ENCODE measurements around the gene HDGFL3. TPM values are rescaled to one million over a fixed set of nuclear protein-coding genes. Genes with fewer than 3 reads are reported as not detected.

HDGFL3 gene
- total and polyA plus RNA-seq, 2 experiments from 2014 or later: 68.6 to 135 TPM

DNA sequence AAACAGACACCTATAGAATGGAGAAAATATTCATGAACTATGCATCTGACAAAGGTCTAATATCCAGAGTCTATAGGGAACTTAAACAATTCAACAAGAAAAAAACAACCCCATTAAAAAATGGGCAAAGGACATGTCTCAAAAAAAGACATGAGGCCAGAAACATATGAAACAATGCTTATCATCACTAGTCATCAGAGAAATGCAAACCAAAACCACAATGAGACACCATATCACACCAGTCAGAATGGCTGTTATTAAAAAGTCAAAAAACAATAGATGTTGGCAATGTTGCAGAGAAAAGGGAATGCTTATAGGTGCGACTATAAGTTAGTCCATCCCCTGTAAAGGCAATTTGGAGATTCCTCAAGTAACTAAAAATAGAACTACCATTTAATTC, 11.4 kb upstream of the HDGFL3 start:
- Histone ChIP-seq H3K36me3 (ENCODE audit: insufficient read depth) (no peaks in the 10 kb centered on the region; the same call in 1 of the 2 replicates), H3K27me3 (ENCODE audit: insufficient read depth) (no peaks in the 10 kb centered on the region), H2AFZ (no peak overlapping the region), H3K4me1 (ENCODE audit: insufficient read depth) (no peaks in the 10 kb centered on the region), H3K27ac (ENCODE audit: low read depth) (no peak overlapping the region), H3K4me3 (no peak overlapping the region), H3K79me2 (replicated peaks; ENCODE audit: insufficient read depth) (no peaks in the 10 kb centered on the region), H3K9me2 (ENCODE audit: insufficient read depth) (0 out of 2 replicates have a peak, but pooled peaks cover 3% of the 10 kb centered on the region), H4K20me1 (replicated peaks; ENCODE audit: insufficient read depth) (no peaks in the 10 kb centered on the region), H3K4me2 (no peak overlapping the region), H3F3A (replicated peaks; ENCODE audit: low read depth) (no peaks in the 10 kb centered on the region)
- Mint-ChIP-seq H3K27me3 (ENCODE audit: insufficient read depth, low read depth, poor library complexity) (no peaks in the 10 kb centered on the region), H3K9me3 (peaks cover 72% of the 10 kb centered on the region), H3K36me3 (ENCODE audit: low read depth) (peaks cover 48% of the 10 kb centered on the region), H3K4me1 (no peaks in the 10 kb centered on the region), H3K4me3 (no peak overlapping the region), H3K27ac (no peak overlapping the region)
- no peak for ATAC-seq
- no peak for DNase-seq (ENCODE audit: low spot score)
- TF ChIP-seq NANOG (IDR thresholded peaks at IDR 0.05; ENCODE audit: borderline replicate concordance) (no peak), STAT1 (IDR thresholded peaks at IDR 0.05; ENCODE audit: unreplicated experiment) (no peak), CTCF (conservative IDR thresholded peaks at IDR 0.05; ENCODE audit: low read depth in 2 of 2) (no peak), ZNF462 (CRISPR knock-in tag; IDR thresholded peaks at IDR 0.05) (no peak), CREB1 (CRISPR knock-in tag; IDR thresholded peaks at IDR 0.05; ENCODE audit: low read depth) (no peak), ETS1 (IDR thresholded peaks at IDR 0.05) (no peak), EZH2phosphoT487 (IDR thresholded peaks at IDR 0.05; ENCODE audit: unreplicated experiment) (no peak), EZH2 (IDR thresholded peaks at IDR 0.05; ENCODE audit: low read depth, unreplicated experiment) (no peak), JUNB (IDR thresholded peaks at IDR 0.05; ENCODE audit: unreplicated experiment) (no peak), ZNF114 (CRISPR knock-in tag; IDR thresholded peaks at IDR 0.05) (no peak), ZNF331 (CRISPR knock-in tag; IDR thresholded peaks at IDR 0.05; ENCODE audit: low read depth) (no peak), POLR2AphosphoS5 (IDR thresholded peaks at IDR 0.05; ENCODE audit: low read depth) (no peak)
- TF ChIP-seq, protein P1, sequence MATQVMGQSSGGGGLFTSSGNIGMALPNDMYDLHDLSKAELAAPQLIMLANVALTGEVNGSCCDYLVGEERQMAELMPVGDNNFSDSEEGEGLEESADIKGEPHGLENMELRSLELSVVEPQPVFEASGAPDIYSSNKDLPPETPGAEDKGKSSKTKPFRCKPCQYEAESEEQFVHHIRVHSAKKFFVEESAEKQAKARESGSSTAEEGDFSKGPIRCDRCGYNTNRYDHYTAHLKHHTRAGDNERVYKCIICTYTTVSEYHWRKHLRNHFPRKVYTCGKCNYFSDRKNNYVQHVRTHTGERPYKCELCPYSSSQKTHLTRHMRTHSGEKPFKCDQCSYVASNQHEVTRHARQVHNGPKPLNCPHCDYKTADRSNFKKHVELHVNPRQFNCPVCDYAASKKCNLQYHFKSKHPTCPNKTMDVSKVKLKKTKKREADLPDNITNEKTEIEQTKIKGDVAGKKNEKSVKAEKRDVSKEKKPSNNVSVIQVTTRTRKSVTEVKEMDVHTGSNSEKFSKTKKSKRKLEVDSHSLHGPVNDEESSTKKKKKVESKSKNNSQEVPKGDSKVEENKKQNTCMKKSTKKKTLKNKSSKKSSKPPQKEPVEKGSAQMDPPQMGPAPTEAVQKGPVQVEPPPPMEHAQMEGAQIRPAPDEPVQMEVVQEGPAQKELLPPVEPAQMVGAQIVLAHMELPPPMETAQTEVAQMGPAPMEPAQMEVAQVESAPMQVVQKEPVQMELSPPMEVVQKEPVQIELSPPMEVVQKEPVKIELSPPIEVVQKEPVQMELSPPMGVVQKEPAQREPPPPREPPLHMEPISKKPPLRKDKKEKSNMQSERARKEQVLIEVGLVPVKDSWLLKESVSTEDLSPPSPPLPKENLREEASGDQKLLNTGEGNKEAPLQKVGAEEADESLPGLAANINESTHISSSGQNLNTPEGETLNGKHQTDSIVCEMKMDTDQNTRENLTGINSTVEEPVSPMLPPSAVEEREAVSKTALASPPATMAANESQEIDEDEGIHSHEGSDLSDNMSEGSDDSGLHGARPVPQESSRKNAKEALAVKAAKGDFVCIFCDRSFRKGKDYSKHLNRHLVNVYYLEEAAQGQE (IDR thresholded peaks at IDR 0.05; ENCODE audit: unreplicated experiment): no peak
